Mucosa of stomach (tissue), 1 donor: Measurements from ENCODE around the gene FTL.
A peak's percentile ranks its signal among the peaks of the same experiment; 100 is the strongest.

ENCODE experiments used
- H3K27me3 ChIP-seq: one replicate; pipeline ENCODE4 v1.7.0; 2013; ENCODE audit warnings: mild to moderate bottlenecking, low read length; ENCODE audit not compliant: control insufficient read depth, insufficient read depth
- H3K36me3 ChIP-seq: one replicate; pipeline ENCODE4 v1.7.0; 2013; ENCODE audit warnings: low read length; ENCODE audit not compliant: control insufficient read depth, insufficient read depth
- H3K4me1 ChIP-seq: one replicate; pipeline ENCODE4 v1.7.0; 2013; ENCODE audit warnings: mild to moderate bottlenecking, low read length; ENCODE audit not compliant: control insufficient read depth, insufficient read depth
- H3K4me3 ChIP-seq: one replicate; pipeline ENCODE4 v1.7.0; 2013; ENCODE audit warnings: low read length
- H3K9ac ChIP-seq: one replicate; pipeline ENCODE4 v1.7.0; 2013; ENCODE audit warnings: mild to moderate bottlenecking, low read length, moderate library complexity
- H3K9me3 ChIP-seq: one replicate; pipeline ENCODE4 v1.7.0; 2013; ENCODE audit warnings: mild to moderate bottlenecking, low read length, moderate library complexity; ENCODE audit not compliant: control insufficient read depth
- donor health status: Pancreatic carcinoma.

Gene FTL

DNA sequence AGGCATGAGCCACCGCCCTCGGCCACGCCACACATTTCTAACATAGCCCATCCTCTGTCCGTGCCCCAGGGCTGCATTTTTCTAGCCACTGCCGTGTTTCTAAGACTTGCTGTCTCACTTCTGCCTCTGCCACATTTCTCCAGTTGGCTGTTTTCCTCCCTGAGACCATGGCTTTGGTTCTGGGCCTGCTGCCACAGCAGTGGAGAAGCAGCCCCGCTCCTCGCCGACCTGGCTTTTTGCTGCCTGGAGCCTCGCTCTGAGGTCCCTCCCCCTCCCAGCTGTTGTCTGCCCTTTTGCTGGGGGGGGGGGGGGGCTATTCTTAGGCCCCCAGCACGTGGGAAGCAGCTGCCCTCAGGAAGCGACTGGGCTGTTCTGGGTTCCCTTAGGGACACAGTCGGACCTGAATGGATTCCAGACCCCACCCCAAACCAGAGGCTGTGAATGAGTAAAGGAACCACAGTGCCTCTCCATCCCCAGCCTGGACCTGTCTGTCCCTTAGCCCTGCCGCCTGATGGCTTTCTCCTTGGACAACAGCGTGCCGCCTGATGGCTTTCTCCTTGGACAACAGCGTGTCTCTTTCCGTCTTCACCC lies 24.7 kb downstream of the FTL start:
- Histone ChIP-seq H3K4me3 (no peak overlapping the region), H3K9me3 (no peaks in the 10 kb centered on the region), H3K27me3 (no peaks in the 10 kb centered on the region), H3K9ac (no peak overlapping the region), H3K4me1 (peaks cover 9% of the 10 kb centered on the region), H3K36me3 (peaks cover 5% of the 10 kb centered on the region)

DNA sequence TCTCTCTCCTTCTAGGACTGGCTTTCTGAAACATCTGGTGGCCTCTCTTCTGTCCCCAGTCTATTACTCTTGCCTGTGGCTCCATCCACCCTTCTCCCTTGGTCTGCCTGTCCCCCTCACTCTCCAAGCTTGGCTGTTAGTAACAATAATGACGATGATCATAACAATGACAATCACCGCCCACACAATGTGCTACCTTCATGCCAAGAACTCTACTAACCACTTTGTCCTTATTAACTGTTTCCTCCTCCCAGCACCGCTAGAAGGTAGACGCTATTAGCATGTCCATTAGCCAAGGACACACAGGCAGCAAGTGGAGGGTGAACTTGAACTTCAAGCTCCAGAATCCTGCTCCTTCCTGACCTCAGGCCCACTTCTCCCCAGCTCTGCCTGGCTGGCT lies 25.3 kb downstream of the FTL start:
- Histone ChIP-seq H3K27me3 (no peaks in the 10 kb centered on the region), H3K9ac (no peak overlapping the region), H3K9me3 (no peaks in the 10 kb centered on the region), H3K4me1 (peaks cover 9% of the 10 kb centered on the region), H3K4me3 (no peak overlapping the region), H3K36me3 (peaks cover under 1% of the 10 kb centered on the region)

DNA sequence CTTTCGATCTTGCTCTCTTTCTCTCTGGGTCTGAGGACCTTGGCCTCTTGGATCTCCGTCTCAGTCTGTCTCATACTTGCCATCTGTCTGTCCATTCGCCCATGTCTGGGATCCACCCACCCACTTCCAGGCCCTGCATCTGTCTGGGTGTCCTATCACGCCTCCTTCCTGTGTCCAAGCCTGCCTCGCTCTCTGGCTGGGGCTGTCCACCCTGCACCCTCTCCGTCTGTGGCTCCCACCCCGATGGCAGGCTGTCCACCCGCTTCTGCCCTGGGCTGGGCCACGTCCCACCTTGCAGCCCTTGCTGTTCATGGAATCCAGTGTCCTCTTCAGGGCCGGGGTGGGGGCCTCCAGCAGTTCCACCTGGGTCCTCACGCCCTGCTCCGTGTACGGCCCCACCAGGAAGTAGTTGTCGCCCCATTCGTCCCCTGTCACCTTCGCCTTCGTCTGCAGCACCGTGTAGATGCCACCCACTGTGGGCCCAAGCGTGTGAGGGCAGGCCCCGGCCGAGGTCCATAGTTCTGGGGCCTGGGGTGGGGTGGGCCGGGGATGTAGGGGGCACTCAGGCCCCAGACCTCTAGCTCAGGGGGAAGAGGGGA lies 26.0 kb downstream of the FTL start:
- Histone ChIP-seq H3K9me3 (no peaks in the 10 kb centered on the region), H3K9ac (peak overlapping the region; percentile 98), H3K27me3 (no peaks in the 10 kb centered on the region), H3K4me3 (no peak overlapping the region), H3K4me1 (peaks cover 9% of the 10 kb centered on the region), H3K36me3 (no peaks in the 10 kb centered on the region)

DNA sequence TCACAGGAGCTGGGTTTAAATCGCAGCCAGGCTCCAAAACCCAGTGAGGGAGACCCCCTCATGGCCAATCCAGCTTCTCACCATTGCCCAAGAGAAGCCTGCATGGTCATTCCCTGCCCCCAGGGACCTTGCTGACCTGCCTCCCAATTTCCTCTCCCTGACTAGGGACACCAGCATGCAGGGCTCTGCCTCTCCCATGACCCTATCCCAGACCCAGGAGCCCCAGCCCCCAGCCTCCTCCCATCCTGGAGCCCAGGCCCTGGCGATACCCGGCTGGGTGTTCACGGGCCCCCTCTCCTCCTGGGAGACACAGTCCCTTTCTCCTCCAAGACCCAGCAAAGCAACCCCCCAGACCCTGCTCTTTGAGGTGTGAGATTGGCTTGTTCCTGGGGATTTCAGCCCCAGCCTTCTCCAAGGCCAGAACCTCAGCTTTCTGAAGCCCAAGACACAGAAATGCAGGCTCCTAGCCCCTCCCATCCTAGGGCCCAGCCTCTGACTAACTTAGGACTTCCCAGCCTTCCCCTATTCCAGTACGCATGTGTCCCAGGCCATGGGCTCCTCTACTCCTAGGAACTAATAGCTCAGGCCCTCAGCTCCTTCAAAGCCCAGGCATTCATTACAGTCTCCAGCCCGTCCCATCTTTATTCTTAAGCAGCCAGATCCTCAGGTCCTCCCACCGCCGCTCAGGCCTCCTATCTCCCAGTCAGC lies 26.9 kb downstream of the FTL start:
- Histone ChIP-seq H3K4me1 (peaks cover 9% of the 10 kb centered on the region), H3K4me3 (peak overlapping the region; percentile 98), H3K9me3 (no peaks in the 10 kb centered on the region), H3K36me3 (no peaks in the 10 kb centered on the region), H3K9ac (peak overlapping the region; percentile 98), H3K27me3 (no peaks in the 10 kb centered on the region)

DNA sequence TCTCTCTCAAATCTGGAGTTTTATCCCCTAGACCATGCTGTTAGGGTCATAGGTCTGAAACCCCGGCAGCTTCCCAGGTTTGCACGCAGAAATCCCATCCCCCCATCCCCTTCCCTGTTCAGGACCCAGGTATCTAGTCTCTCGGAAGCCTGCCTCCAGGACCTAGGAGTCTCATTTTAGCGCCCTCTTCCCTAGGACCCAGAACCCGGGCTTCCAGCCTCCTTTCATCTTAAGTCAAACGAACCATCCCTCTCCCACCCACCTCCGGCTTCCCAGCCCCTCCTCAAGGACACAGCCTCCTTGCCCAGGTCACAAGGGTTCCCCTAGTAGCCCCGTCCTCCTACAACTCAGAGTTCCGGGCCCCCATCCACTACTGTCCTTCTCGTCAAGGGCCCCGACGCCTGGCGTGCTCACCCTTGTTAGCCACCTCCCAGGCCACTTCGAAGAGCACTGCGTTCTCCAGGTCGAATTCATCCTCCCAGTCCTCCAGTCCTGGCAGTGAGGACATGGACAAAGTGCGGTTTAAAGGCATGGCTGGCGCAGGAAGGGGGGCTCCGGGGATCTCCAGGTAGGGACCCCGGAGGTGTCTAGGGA lies 27.6 kb downstream of the FTL start:
- H3K9ac ChIP-seq: peak overlapping the region; percentile 98
- no peaks in the 10 kb centered on the region for H3K9me3 ChIP-seq
- no peaks in the 10 kb centered on the region for H3K27me3 ChIP-seq
- peak overlapping the region; percentile 98 for H3K4me3 ChIP-seq
- H3K36me3 ChIP-seq: no peaks in the 10 kb centered on the region
- H3K4me1 ChIP-seq: peaks cover 9% of the 10 kb centered on the region

DNA sequence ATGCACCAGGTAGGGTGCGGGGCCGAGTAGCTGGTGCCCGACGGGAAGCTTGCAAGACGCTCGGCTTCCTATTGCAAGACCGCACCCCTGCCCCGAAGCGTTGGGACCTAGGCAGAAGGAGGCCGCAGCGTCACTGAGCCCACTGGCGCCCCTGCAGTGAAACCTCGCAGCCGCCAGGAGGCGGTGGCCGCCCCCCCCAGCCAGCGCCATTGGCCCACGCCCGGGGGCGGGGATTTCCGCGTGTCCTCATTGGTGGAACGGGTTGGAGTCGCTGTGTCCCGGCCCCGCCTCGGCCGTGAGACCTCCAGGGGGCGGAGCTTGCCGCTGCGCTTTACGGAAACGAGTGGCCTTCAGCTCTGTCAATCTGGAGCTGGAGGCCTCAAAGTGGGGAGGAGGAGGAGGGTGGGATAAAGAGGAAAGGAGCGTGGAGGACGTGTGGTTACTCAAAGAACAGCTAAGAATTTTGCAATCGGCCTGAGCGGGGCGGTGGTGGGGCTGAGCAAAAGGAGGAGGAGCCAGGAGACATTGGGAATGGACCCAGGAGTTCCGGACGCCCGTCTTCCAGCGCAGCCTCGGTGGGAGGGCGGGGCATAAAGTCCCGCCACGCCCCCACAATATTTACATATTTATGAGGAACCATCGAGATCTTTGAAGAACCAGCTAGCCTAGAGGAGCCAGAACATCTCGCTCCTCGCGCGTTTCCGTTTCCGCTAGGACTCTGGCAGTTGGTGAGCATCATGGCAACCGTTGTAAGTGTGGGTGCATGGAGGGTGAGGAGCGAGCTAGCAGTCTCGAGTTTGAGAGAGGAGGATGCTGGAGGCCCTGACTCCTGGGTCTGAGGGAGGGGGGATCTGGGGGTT lies 28.3 kb downstream of the FTL start, which contains the start of the genes GYS1 and RUVBL2:
TSS of gene GYS1 (minus strand) at position 135 of the 860 bp plus-strand sequence. CDS start 197 bp downstream, outside the sequence.
TSS of gene RUVBL2 (plus strand) at position 713 of the 860 bp plus-strand sequence. CDS start at position 738, 25 bp downstream.
- Histone ChIP-seq H3K4me1 (peaks cover 9% of the 10 kb centered on the region), H3K27me3 (no peaks in the 10 kb centered on the region), H3K4me3 (peak within 1 kb of the TSS; percentile 98), H3K36me3 (no peaks in the 10 kb centered on the region), H3K9ac (peak within 1 kb of the TSS; percentile 98), H3K9me3 (no peaks in the 10 kb centered on the region)

DNA sequence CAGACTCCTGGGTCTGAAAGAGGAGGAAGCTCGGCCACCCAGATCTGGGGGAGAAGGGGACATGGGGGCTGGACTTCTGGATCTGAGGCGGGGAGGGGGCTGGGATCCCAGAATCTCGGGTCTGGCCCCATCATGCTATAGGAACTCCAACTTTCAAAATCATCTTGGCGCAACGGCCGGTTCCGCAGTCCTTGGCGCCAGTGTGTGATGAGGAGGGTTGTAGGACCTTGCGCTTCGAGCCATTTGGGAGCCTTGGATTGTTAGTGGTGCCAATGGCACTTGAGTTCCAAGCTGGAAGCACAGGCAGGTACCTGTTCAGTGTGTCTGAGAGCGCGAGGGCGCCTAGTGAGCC lies 28.9 kb downstream of the FTL start:
- Histone ChIP-seq H3K4me1 (peaks cover 9% of the 10 kb centered on the region), H3K9me3 (no peaks in the 10 kb centered on the region), H3K36me3 (no peaks in the 10 kb centered on the region), H3K9ac (peak overlapping the region; percentile 98), H3K4me3 (peak overlapping the region; percentile 48), H3K27me3 (no peaks in the 10 kb centered on the region)

DNA sequence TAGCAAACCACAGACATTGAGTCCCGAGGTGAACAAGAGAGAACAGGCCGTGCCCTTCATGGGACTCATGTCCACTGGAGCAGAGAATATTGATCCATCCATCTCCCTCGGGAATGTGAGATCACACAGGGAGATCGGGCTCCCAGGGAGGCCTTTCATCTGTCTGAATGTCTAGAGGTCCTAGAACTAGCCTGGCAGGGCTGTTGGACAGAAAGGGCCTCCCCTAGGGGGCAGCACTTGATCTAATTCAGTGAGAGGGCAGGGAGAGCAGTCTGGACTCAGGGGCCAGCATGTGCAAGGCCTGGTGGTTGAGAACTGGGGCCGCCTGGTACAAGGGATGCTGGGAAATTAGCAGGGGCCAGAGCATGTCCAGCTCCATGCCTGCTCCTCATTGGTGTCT lies 32.9 kb downstream of the FTL start:
- Histone ChIP-seq H3K27me3 (no peaks in the 10 kb centered on the region), H3K9me3 (no peaks in the 10 kb centered on the region), H3K4me1 (no peaks in the 10 kb centered on the region), H3K4me3 (no peak overlapping the region), H3K36me3 (no peaks in the 10 kb centered on the region), H3K9ac (no peak overlapping the region)

DNA sequence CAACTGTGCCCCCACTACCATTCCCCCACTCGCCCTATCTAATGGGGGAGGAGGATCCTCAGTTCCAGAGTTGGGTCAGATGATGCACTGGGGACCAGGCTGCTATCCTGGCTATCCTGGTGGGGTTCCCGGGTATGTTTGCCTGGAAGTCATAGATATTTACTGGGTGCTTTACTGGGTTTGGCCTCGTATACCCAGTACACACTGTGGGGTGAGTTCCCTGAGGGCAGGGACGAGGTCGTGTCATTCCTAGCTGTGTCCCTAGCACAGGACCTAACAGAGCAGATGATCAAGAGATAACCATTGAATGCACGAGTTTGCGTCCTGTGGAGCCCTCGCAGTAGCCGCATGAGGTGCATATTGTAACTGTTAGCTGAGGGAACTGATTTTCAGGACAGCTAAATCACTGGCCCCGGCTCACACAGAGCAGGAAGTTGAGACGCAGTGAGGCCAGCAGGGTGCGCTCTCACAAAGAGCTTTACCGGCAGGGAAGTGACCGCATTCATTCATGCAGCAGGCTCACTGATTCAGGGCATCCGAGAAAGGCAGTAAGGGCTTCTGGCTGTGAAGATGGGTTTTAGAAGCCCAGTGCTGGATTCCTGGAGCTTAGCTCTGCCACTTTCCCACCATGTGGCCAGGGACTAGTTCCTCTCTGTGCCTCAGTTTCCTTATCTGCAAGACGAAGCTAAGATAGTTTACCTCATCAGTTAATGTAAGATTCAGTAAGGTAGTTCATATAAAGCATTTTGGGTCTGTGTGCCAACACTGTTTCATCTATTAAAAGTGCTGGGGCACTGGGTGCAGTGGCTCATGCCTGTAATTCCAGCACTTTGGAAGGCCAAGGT lies 34.6 kb downstream of the FTL start:
- Histone ChIP-seq H3K4me1 (no peaks in the 10 kb centered on the region), H3K27me3 (no peaks in the 10 kb centered on the region), H3K36me3 (no peaks in the 10 kb centered on the region), H3K4me3 (no peak overlapping the region), H3K9me3 (no peaks in the 10 kb centered on the region), H3K9ac (no peak overlapping the region)

DNA sequence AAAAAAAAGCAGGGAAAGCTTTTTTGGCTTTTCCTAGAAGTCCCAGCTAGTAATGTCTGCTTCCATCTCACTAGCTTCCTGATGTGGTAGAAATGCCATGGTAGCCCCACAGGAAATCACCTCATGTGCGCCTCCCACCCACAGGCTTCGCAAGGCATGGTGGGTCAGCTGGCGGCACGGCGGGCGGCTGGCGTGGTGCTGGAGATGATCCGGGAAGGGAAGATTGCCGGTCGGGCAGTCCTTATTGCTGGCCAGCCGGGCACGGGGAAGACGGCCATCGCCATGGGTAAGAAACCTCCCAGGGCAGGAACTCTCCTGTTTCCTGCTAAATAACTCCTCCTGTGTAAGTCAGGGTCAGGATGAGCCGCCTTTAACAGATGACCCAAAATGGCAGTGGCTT lies 39.0 kb downstream of the FTL start:
- no peaks in the 10 kb centered on the region for H3K36me3 ChIP-seq
- no peaks in the 10 kb centered on the region for H3K4me1 ChIP-seq
- no peaks in the 10 kb centered on the region for H3K27me3 ChIP-seq
- H3K9ac ChIP-seq: no peak overlapping the region
- no peaks in the 10 kb centered on the region for H3K9me3 ChIP-seq
- H3K4me3 ChIP-seq: no peak overlapping the region
